Measurements from ENCODE around the gene EN2.

DNA sequence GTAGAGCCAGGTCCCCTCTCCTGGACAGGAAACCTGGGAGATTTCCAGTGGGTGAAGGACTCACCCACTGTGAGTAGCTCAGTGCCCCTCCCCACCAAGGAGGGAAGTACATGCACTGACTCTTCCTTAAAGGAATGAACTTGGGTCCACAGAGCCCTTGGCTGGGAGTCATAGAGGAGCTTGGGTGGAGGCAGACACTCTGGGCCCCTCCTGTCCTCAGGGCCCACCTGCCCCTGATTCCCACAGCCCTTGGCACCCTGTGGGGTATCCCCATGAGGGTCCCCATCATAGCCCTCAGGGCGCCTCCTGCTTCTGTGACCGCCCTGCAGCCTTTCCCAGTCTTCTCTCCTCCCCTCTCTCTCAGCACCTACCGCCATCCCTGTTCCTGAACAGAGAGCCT, 3.7 kb downstream of the EN2 start:
- TF ChIP-seq, protein P1, sequence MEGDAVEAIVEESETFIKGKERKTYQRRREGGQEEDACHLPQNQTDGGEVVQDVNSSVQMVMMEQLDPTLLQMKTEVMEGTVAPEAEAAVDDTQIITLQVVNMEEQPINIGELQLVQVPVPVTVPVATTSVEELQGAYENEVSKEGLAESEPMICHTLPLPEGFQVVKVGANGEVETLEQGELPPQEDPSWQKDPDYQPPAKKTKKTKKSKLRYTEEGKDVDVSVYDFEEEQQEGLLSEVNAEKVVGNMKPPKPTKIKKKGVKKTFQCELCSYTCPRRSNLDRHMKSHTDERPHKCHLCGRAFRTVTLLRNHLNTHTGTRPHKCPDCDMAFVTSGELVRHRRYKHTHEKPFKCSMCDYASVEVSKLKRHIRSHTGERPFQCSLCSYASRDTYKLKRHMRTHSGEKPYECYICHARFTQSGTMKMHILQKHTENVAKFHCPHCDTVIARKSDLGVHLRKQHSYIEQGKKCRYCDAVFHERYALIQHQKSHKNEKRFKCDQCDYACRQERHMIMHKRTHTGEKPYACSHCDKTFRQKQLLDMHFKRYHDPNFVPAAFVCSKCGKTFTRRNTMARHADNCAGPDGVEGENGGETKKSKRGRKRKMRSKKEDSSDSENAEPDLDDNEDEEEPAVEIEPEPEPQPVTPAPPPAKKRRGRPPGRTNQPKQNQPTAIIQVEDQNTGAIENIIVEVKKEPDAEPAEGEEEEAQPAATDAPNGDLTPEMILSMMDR (IDR thresholded peaks at IDR 0.05; ENCODE audit: low read depth, low read length) = no peak
- TF ChIP-seq EZH2phosphoT487 (IDR thresholded peaks at IDR 0.05; ENCODE audit: low read depth) = no peak
